Measurements from ENCODE around the gene FGR.
A peak's percentile ranks its signal among the peaks of the same experiment; 100 is the strongest.

Gene FGR

DNA sequence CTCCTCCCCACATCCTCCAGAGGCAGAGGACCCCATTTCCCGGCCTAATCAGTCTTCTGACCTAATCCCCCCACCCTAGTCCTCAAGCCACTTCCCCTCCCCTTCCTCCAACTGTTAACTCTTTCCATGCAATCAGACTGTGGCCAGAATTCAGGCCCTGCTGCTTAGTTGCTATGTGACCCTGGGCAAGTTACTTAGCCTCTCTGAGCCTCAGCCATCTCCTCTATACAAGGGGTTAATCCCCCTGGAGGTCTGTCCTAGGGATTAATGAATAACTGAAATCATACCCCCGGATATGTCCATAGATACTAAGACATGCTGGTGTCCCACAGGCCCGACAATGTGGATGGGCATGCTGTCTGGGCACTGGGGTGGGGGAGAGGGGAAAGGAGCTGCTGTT lies 49.3 kb downstream of the FGR start:
- DNase-seq (ENCODE audit: low spot score) = no peak

DNA sequence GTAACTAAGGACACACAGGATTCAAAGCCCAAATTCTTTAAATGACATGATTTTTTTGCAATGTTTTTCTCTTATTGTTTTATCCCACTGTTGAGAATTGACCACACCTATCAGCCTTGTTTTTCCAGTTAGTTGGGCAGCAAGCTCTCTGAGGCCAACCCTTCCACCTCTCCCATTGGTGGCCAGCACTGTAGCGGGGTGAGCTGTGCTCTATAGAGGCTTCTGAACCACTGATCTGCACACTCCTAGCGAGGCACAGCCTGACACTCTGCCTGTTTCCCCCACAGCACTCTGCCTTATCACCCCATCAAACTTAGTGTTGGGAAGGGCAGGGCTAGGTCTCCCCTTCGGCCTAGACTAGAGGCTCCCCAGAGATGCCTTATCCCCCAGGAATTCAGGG lies 50.5 kb downstream of the FGR start:
- no peak for DNase-seq (ENCODE audit: low spot score)

DNA sequence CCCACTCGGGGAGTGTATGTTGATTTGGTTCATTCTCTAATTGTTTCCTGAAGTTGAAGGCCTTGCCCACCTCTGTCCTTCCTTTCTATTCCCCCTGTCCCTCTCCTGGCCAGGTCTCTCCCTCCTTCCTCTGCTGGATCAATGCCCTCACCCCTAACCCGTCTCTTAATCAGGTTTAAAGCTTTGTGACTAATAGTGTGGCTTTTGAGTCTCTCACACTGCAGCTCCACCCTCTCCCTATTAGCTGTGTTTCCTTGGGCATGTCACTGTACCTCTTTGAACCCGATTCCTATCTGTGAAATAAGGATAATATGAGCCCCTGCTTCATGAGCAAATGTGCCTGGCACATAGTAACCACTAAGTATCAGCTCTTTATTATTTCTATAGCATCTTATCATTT lies 51.5 kb downstream of the FGR start:
- no peak for DNase-seq (ENCODE audit: low spot score)

DNA sequence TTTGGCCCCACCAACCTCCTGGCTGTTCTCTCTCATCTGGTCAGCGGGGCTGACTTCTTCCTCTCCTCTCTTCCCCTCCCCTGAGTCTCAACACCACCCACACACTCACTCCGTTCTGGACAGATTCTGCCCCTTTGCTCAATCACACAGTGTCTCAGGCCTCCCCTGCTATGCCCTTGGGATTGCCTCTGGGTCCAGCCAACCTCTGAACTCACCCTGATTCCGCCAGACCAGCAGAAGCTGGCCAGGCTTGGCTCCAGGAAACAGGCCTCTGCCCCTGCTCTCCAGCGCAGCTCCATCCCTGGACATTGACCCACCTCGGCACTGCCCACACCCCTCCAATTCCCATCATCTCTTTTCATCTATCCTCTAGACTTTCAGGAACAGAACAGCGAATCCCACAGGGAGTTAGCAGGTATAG lies 53.2 kb downstream of the FGR start:
- DNase-seq (ENCODE audit: low spot score) = no peak

DNA sequence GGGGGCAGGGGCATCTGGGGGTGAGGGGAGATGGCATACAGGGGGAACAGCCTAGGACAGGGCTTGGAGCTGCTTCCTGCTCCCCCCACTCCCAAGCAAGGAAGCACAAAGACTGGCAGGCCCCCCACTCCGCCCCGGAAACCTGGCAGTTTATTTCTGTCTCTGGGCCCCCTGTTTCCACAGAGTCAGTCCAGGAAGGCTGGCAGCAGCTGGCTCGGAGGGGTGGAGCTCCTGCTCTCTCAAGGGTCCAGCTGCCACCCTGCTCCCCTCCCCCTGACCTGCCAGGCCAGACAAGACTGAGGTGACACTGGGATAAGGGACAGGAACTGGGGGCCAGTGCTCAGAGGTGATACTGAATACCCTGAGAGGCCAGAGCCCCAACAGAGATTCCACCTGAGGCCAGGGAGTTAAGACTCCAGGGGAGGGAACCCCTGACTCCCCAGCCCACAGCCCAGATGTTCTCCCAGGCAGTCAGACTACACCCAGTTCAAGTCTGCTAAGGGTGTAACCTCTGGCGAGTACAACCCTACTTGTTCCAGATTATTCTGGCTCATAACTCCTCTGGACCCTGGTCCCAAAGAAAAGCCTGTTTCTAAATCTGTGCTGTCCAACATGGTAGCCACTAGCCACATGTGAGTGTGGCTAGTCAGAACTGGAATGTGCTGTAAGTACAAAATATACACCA lies 57.3 kb downstream of the FGR start:
- DNase-seq (ENCODE audit: low spot score) = no peak

DNA sequence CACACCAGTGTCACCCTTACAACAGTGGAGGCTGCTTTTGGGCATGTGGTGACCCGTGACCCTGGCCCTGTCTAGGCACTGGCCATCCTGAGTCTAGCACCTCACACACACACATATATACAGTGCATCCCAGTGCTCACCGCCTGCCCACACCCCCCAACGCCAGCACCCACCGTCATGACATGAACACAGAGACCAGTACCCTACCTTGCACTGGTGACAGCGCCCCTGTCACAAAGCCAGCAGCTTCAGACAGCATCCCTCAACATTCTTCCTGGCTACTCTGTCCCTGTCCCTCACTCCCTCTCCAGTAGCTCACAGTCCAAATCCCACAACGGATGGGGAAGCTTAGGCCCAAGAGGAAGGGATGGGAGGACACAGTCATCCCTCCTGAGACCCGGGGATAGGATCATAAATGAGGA lies 58.2 kb downstream of the FGR start:
- no peak for DNase-seq (ENCODE audit: low spot score)

DNA sequence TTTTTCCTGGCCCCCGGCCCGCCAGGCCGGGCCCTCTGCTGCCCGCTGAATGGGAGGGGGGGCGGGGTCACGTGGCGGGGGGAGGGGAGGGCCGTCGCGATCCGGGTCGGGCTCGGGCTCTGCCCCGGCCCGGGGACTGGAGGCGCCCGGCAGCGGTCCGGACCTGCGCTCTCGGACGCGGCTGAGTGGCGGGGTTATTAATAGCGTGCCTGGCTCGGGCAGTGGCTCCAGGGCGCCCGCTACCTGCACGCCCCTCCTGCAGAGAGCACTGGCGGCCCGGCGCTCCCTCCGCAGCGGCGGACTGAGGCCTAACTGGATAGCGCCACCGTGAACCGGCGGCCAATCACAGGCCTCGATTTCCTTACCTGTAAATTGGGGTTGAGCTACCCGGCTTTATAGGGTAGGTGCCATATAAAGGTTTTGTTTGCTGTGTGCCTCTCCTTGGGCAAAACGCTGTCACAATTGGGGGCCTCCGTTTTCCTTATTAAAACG lies 59.1 kb downstream of the FGR start:
- peak; percentile 32 for DNase-seq (ENCODE audit: low spot score)

DNA sequence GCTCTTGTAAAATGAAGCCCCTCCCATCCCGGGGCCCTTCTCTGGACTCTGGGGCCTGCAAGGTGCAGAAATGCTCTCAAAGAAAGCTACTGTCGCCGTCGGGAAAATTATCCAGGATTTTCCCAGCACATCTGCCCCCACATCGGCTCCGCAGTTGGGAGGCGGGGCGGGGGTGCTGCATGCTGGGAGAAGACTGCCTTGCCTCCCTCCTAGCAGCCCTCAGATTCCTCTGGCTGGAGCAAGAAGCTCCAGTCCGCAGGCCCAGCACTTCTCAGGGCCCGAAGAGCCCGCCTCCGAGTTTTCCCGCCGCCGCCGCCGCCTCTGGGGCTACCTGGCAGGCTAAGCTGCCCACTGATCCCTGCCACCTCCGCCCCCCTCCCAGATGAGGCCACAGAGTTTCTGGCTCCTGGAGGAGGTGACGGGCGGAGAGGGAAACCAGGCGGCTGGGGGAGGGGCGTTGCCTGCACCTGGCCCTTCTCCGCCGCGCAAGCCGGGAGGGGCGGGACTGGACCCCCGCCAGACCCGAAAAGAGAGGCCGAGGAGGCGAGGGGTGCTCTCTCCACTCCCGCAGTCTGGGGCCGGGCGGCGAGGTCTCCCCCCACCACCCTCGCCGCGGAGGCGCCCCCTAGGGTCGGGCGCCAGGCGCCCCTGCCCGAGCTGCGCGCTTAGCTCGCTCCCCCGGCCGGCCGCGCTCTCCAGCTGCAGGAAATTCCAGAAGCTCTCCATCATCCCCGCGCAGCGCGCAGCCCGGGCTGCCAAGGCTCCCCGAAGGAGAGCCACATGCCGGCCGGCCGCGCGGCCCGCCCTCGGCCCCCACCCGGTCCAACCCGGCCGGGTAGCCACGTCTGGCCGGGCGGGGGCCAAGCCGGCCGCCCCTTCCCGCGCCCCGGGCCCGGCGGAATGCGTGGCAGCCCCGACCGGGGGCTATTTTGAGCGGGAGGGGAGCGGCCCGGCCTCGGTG lies 59.8 kb downstream of the FGR start:
- DNase-seq (ENCODE audit: low spot score) = peak; percentile 64

DNA sequence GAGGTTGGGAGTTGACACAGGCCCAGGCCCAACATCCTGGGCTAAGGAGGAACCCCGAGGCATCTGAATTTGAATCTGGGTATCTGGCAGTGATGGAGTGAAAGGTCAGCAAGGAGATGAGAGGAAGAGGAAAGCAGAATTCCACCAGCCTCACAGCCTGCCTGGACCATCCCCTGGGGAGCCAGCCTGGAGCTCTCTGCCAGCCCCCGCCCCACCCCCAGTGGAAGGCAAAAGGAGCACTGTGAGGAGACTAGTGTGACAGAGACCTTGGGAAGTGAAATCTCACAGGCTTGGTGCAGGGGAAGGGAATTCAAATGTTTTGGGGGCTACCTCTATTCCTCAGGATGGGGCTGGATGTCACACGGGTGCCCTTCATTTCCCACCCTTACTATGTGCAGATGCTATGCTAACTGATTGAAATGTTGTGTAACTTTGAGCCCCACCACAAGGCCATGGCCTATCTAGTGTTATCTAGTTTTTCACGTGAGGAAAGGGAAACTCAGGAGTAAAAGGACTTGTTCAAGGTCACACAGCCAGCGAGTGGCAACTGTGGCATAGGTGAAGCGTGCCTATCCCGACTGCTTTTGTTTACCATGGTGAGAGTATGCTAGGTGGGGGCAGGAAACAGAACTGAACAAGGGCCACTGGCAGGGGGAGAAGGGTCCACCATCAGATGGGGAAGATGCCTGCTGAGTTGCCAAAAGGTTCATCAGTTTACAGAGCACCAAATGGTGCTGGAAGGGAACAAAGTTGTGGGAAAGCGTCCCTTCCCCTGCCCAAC lies 60.8 kb downstream of the FGR start:
- no peak for DNase-seq (ENCODE audit: low spot score)

DNA sequence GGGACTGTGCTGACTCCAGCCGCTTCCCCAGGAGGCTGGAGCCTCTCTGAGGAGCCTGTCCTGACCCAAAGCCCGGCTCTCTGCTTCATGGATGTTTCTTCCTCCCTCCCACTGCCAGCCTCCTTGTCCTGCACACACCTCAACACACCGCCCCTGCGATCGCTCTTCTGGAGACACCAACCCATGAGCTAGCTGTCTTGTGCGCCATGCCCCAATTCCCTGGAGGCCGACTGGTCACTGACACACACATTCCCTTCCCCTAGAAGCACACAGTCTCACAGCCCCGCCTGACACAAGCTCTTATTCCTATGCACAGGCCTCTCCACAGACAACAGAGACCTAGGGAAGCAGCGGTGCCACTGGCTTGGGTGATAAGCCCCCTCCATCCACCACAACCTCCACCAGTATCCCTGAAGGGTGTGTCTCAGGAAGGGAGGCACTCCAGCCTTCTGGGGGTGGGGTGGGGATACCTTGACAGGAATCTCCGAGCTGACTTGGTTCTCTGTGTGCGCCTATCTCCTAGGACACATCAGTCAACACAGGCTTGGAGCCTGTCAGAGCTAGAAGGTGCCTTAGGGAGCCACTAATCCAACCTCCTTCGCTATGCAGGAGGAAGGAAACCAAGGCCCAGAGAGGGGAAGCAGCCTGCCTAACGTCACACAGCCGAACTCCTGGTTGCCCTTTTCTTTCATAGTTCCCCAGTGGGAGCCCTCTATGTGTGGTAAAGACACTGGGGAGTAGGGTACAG lies 62.1 kb downstream of the FGR start:
- no peak for DNase-seq (ENCODE audit: low spot score)

DNA sequence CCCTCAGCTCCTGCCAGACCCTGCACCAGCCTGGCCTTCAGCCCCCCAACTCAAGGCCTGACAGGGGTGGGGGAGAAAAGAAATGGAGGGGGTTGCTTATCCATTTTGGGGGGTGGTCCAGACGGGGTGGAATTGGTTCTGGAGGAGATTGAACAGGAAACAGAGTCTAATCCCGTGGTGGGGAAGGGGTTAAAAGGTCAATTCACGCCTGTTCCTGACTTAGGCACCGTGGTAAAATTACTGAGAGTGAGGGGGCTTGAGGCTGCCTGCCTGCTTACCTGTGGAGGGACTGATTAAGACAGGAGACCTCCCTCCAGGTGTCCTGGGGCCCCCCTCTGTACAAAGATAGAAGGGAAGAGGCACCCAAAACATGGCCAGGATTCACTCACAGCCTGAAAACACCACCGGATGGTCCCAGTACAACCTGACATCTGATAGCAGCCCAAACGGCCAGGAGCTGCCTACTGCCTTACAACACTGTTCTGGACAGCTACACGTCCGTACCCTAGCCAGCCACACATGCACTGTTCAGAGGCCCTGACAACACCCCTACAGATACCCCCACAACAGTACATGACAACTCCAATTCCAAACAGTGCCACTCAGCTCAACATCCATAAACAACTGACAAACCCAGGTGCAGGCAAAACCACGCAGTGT lies 62.8 kb downstream of the FGR start:
- DNase-seq (ENCODE audit: low spot score) = no peak

DNA sequence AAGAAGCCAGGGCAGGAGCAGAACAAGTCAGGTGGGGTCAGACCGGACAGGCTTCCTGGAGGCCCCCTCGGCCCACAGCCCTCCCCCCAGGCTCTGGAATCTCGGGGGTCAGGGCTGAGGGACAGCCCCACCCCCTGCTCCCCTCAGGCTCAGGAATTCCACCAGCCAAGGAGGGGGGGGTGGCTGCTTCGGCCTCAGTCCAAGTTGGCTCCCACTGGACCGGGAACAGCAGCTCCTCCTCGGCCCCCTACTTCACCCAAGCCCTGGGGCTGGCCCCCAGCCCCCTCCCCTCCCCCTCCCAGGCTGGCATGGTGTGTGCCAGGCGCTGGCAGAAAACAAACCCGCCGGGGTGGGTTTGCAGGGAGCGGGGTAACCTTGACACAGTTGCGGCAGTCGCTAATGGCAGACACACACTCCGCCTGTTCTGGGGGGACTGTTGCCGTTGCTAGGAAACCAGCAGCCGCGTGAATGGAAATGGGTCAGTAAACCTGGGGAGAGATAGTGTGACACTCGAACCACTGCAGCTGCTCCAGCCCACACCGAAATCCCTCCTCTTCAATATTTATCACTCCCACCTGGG lies 63.5 kb downstream of the FGR start:
- DNase-seq (ENCODE audit: low spot score) = no peak

DNA sequence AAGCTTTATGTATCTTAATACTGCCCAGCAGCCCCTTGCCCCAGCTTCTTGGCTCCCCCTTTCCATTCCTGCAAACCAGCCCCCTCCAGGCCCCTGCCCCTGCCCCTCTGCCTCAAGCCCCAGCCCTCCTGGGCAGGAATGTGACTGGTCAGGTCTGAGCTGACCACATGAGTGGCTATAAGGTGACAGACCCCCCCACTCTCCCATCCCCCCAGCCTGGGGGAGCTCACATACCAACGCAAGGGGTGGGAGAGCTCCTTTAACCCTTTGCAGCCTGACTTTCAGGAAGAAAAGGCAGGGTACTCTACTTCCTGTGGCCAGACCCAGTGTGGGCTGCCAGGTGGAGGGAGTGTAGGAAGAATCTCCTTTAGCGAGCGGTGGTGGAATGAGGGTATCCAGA lies 64.2 kb downstream of the FGR start:
- no peak for DNase-seq (ENCODE audit: low spot score)

DNA sequence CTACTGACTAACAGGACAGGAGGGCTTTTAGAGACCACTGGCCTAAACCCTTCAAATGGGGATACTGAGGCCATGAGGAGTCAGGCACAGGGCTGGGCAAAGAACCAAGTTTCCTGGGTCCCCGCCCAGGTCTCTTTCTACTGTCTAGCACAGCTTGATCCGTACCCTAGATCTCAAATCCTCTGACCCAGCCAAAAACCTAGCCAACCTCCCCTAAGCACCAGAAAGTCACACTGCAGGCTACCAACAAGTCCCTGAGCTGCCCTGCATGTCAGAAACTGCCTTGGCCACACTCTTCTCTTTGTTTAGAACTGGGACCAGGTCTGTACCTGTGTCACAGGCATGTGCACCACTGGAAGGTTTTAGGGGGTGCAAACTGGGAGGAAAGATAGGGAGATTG lies 64.6 kb downstream of the FGR start:
- DNase-seq (ENCODE audit: low spot score) = no peak

DNA sequence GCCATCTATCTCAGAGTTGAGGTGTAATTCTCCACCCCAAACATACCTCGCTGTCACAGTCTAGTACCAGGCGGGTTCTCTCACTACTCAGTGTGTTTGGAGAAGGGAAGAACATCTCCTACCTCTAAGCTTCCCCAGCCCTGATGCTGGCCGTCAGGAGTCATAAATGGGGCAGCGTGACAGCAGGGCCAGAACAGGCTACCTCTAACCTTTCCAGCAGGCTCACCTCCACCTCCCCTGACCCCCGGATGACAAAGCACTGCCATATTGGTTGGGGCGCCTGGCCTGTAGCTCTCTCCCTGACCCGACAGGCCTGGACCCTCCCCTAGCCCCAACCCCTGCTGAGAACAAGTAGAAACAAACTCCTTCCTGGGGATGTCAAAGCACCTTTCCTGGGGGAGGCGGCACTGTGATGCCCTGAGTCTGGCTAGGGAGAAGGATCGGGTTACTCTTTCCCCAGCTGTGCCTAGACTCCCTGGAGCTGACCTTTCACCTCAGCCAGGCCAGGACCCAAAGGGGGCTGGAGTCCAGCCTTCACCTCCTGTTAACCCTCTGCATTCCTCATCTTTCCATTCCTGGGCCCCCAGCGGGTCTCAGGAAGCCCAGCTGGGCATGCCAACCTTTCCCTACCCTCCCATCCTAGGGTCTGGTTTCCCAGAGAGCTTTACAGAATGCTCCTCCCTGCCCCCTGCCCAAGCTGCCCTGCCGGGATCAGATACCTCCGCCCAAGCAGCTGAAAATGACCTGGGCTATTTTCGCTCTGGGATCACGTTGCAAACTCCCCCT lies 65.3 kb downstream of the FGR start:
- no peak for DNase-seq (ENCODE audit: low spot score)

DNA sequence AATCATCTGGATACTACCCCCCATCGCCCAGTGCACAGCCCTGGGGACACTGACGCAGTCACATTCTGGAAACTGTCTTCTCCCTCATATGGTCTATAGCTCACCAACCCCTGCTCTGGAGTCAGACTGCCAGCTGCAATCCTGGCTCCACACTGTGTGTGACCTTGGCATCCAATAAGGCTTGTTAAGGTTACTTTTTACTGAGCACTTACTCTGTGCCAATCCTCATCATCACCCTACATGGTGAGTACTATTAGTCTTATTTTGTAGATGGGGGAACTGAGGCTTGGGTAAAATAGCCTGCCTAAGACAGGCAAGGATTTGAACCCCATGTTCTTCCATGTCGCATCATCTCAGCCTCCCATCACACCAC lies 65.9 kb downstream of the FGR start:
- DNase-seq (ENCODE audit: low spot score) = no peak

DNA sequence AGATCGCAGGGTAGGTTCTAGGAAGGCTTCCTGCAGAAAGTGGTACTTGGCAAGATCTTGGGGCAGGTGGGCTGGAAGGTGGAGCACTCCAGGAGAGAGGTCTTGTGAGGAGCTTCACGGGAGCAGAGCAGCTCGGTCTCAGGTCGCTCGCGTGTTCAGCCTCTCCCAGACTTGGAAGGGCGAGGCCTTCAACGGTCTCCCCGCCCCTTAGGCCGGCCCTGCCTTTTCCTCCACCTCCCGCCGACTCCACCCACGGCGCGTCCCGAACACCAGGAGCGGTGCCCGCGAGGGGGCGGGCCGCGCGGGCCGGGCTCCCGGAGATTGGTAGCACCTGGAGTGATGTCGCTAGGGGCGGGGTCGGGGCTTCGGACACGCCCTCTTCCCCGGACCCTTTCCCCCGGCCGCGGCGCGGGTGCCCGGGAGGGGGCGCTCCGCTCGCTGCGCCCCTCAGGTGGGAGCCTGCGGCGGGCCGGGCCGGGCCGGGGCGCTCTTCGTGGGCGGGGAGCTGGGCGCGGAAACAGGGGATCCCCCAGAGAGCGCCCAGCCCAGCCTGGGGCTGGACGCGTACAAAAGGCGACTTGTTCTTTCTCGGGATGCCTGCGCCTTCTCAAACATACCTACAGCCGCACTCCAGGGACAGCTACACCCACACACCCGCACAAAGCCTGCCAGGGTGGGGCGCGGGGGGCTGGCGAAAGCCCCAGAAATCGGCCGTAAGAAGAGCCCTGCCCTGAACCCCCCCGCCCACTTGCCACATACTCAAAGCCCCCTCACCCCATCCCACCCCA lies 66.5 kb downstream of the FGR start:
- peak; percentile 51 for DNase-seq (ENCODE audit: low spot score)

DNA sequence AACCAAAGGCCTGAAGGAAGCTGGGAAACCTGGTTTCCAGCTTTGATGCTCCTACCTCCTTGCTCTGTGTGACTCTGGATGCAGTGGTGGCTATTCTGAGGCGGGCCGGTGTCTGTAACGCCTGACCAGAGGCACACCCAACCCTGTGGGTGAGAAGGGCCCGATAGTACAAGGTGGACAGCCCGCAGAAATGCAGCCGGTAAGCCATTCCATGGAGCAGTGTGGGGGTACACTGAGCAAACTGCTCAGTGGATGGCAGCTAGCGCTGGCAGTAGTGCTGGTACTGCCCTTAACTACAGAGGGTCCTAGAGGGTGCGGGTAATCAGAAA lies 67.0 kb downstream of the FGR start:
- DNase-seq (ENCODE audit: low spot score) = no peak

DNA sequence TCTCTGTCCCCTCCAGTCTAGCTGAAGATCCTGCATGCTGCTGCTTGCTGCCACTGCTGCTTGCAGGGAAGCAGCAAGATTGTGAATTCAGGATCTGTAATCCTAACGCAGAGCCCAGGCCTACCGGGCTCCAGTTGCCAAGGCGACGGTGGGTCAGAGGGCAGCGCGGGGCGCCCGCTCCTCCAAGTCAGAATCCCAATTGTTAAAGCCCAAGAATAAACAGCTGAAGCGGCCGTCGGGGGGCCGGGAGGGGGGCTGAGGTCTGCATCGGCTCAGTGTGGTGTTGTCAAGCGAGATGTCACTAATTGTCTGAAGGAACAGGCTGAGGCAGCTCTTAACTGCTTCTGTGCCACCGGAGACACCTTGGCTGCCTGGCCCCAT lies 67.8 kb downstream of the FGR start:
- no peak for DNase-seq (ENCODE audit: low spot score)

All from putamen (tissue), 1 donor.